Activated naive CD4-positive, alpha-beta T cell (primary cell): ENCODE measurements around the gene GRAMD1C.
A peak's percentile ranks its signal among the peaks of the same experiment; 100 is the strongest.

Experiments
- DNase-seq, 4 experiments: peaks; one replicate each; lab custom pipeline; 2025; lab: John Stamatoyannopoulos, UW

Gene GRAMD1C

DNA sequence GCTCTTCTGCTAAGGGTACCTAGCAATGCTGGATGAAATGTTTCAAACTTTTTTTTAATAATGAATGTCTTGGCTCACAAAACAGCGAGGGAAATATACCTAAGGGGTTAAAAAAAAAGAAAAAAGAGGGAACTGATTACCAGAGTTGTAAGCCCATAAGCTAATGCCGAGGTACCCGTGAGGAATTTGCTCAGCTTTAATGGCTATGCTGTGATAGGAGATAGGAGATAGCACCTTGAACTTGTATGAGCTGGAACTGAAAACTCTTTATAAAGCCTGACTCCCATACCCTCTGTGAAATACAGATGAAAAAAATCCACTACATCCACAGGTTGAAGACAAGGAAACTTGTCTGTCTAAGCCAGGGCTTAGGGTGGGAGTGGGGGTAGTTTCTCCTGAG, 13.9 kb downstream of the GRAMD1C start:
- no peak for DNase-seq

DNA sequence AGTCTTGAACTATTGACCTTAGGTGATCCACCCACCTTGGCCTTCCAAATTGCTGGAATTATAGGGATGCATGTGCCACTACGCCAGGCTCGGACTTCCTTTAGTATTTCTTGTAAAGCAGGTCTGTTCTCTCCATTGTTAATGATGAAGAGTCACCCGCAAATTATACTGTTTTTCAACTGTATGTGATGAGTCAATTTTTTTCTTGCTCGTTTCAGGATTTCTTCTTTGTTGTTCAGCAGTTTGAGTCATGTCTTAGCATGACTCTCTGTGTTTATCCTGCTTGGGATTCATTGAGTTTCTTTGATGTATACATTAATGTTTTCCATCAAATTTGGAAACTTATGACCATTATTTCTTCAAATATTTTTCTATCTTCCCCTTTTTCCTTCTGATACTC, 28.9 kb downstream of the GRAMD1C start:
- no peak for DNase-seq

DNA sequence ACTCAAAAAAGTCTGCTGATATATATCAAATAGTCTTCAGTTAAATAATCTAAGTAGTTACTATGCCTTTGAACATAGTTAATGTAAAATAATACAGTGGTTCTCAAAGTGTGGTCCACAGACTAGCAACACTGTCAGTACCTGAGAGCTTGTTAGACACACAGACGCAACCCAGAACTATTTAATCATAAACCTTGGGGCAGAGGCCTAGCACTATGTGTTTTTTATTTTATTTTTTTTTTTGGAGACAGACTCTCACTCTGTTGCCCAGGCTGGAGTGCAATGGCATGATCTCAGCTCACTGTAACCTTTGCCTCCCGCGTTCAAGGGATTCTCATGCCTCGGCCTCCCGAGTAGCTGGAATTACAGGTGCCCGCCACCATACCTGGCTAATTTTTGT, 34.7 kb downstream of the GRAMD1C start:
- no peak for DNase-seq

DNA sequence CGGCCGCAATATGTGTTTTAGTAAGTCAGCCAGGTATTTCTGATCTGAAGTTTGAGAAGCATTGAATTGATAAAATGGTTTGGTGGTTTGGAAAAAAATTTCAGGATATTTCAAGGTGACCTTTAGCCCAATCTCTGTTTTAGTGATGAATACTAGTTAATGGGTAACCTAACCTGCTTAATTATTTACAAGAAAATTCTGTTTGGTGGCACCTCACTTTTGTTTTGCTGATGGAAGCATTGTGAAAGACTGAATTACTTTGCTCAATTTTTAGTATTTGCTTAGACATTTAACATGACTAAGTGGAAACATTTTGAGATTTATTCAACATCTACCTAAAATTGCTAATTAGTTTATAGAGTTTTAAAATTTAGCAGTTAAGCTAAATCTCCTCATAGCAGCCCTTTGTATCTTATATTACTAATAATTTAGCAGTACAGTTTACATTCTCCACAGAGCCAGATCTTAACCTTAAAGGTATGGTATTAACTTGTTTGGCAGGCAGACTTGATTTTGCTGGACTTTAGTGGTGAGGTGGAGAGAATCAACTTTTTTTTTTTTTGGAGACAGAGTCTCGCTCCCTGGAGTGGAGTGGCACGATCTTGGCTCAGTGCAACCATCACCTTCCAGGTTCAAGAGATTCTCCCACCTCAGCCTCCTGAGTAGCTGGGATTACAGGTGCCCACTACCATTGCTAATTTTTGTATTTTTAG, 35.4 kb downstream of the GRAMD1C start:
- no peak for DNase-seq

DNA sequence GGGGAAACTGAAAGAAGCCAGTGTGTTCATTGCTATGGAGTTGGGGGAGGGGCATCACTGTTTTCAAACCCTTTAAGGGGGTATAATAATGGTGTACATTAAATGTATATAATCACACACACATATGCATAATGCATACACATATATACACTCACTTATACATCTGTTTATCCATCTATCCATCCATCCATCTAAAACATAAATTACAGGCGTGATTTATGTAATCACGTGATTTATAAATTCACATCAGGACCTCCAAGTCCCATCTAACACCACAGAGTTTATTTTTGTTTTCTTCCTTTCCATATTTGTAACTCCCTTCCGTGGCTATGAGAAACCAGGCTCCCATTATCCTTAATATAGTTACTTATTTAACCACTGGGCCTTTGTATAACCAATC, 39.8 kb downstream of the GRAMD1C start:
- no peak for DNase-seq

DNA sequence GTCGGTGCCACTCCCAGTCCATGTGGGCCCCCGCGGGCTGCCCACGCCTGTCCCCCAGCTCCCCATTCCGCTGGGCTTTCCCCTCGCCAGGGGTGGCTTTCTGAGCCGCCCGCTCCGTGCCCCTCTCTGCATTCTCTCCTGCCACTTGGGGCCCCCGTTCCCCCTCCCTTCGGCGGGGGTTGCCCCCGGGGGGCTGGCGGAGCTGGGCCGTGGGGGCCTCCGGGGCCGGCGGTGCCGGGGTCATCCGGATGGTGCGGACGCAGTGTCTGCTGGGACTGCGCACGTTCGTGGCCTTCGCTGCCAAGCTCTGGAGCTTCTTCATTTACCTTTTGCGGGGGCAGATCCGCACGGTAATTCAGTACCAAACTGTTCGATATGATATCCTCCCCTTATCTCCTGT, 46.5 kb downstream of the GRAMD1C start:
- DNase-seq, result no peak

DNA sequence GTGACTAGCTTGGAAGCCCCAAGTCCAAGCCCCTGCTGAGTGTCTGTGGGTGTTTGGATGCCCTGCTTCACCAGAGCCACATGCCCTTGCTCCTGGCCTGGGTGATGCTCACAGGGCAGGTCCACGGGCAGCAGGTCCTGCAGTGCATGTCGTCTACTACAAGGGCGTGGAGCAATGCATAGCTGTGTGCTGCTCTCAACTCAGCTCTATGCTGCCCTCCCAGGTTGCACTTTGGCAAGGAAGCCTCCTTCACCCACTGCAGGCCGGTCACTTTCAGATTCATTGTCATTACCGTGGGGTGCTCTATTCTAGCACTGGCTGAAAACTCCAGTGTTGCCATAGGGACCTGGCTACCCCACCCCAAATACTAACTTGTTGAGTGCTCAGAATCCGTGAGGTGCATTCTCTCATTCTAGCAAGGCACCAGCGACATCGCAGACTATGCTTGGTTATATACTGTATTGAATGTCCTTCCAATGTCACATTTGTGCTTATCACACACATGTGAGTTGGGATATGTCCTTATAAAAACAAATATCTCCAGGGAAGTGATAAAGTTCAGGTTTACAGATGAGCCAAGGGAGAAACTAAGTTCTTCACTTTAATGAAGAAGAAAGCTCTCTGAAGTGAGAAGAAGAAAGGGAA, 51.8 kb downstream of the GRAMD1C start:
- DNase-seq, result no peak

DNA sequence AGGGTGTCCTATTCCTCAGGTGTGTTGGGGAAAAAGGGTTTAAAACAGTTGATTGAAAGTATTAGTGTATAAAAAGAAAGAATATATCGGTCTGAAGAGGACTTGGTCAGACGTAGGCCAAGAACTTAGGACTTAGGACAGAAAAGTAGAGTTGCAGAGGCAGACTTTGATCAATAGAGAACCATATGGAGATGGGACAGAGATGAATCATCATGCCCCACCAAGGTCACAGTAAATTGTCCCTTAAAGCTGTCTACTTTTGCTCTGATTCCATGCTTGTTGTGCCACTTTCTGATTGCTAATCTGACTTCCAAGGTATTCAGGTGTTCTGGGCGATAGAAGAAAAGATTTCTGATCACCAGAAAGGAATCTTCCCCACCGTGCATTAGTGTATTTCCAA, 56.3 kb downstream of the GRAMD1C start:
- DNase-seq, result no peak

DNA sequence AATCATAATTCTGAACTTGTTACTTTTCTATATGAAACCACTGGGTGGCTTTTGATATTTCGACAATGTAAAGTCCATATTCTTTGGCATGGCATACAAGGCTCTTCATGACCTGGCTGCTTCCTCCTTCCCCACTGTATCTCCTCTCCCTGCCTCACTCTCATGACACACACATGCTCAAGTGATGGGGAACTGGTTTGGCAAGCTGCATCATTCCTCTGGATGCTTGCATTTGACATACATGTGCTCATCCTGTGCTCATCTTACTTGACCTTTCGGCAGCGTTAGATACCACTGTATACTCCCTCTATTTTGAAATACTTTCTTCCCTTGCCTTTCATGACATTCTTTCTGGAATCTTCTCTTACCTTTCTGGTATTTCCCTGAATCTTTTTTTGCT, 57.4 kb downstream of the GRAMD1C start:
- DNase-seq, result no peak

DNA sequence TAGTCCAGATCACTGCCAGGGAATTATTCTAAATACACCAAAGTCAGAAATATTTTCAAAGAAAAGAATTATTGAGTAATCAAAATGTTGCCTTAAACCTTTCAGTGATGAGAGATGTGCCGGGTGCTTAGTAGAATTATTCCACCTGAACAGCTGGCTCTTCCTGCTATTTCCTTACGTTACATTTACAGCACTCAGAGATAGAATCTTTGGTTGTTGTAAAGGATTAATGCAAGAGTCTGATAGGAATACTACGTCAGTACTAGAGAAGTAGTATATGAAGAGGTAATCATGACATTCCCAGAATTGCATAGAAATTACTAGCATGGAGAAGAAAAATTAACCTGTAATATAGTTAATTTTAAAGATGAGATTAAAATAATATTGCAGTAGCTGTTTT, 58.3 kb downstream of the GRAMD1C start:
- no peak for DNase-seq

DNA sequence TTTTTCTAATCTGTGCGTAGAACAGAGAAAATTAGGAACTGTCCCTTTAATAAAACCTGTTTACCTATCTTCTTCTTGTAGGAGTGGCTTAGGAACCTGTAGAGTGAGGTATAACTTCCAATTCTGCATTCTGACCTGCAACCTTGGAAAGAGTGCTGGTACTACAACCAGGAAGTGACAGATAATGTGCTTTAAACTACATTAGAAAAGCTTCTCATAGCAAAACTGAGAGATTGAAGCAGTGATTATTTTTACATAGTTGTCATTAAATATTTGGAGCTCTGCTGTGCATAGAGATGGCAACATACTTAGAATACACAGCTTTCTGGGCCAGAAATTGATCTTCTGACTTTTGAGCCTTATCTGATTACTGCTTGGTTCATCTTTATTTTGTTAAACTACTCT, 58.8 kb downstream of the GRAMD1C start:
- no peak for DNase-seq

DNA sequence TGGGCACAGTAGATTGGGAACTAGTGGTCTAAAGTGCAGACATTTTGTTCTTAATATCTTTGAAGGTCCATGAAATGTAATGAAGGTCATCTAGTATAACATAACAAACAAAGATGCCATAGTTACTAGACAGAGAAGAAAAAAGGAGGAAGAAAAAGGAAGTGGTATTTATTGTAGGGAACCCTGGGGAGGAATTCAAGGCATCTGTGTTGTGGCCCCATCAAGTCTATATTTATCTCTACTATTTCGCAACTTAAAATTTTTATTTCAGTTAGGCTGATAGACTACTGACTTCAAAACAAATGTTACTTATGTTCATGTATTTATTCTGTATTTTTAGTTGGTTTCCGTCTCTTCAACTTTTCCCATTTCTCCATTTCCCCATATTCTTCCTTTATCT, 60.3 kb downstream of the GRAMD1C start:
- no peak for DNase-seq

DNA sequence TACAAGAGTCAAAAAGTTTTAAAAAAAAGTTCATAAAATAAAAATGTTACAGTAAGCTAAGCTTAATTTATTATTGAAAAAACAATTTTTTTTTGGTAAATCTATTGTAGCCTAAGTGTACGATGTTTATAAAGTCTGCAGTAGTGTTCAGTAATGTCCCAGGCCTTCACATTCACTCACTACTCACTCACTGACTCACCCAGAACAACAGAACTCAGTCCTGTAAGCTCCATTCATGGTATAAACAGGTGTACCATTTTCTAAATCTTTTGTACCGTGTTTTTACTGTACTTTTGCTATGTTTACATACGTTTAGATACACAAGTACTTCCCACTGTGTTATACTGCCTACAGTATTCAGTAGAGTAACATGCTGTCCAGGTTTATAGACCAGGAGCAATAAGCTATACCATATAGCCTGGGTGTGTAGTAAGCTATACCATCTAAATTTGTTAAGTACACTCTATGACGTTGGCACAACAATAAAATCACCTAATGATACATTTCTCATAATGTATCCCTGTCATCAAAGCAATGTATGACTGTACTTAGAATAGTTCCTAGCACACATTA, 68.1 kb downstream of the GRAMD1C start:
- no peak for DNase-seq

DNA sequence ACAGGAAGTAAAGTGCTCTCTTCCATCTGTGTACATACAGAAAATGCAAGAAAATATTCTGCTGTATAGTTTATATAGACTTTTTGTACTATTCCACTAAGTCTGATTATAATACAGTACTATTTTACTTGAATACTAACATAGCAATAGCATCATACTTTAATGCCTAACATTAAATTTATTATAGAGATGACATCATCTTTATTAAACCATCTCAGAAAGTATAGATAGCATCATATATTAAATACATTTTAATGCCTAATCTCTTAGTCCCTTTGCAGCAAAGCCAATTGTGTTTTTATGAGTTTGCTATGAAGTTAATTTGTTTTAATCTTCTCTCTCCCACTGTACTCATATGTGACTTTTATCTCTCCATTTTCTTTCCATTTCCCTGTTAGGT, 69.5 kb downstream of the GRAMD1C start:
- DNase-seq, result no peak

DNA sequence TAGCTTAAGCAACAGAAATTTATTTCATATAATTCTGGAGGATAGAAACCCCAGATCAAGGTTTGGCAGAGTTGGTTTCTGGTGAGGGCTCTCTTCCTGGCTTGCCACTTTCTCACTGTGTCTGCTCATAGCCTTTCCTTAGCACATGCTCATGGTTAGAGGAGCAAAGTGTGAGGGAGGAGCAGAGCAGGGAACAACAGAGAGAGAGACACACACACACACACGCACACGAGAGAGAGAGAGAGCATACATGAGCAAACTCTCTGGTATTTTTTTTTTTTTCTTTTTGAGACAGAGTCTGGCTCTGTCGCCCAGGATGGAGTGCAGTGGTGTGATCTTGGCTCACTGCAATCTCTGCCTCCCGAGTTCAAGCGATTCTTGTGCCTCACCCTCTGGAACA, 72.4 kb downstream of the GRAMD1C start:
- no peak for DNase-seq

DNA sequence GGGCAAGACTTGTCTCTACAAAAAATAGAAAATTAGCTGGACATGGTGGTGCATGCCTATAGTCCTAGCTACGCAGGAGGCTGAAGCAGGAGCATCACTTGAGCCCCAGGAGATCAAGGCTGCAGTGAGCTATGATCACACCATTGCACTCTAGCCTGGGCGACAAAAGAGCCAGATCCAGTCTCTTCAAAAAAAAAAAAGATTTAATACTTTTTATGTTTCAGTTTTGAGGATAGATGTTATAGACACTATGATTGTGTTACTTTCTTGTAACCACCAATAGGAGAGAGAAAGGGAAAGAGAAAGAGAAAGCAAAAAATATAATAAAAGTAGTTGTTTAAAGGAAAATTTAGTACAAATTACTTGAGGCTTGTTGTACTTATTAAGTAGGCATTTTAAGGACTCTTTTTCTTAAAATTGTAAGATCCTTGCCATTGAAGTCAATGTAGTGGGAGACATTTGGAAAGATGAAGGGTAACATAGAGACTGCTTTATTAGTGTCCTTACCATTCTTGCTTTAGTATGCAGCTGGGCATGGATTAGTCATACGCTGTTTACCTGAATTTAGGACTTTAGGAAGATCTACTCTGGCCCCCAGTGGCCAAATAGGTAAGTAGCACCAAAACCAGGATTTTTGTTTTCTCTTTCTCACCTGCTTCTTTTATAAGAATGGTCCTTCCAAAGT, 74.1 kb downstream of the GRAMD1C start:
- DNase-seq, result no peak

DNA sequence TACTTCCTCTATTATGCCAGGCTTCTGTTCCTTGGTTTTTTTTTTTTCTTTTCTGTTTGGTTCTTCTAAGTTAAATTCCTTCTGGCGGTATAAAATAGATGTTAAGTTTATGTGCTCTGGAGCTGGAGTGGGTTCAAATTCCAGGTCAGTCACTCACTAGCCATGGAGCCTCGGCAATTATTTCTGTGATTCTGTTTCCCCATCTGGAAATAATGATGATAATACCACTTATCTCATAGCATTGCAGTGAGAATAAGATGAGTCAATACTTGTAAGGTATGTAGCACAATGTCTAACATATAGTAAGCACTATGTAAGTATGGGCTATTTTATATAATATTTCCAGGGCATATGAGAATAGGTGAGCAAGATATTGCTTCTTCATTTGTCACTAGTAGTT, 76.1 kb downstream of the GRAMD1C start:
- no peak for DNase-seq

DNA sequence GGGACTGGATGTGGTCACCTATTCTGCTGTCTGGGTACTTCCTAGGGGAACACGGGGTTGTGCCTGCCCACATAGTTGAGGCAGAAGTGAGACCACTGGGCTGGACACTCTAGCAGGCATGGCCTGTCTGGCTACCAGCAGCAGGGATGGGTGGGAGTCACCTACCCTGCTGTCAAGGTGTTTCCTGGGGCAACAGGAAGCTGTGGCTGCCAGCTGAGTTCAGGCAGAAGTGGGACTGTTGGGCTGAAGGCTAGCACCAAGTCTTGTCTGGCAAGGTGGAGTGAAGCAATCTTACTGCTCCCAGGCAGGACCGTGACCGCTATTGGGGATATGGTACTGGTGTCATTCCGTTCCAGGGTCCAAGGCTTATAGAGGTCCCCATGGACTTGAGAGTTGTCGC, 89.0 kb downstream of the GRAMD1C start:
- no peak for DNase-seq

DNA sequence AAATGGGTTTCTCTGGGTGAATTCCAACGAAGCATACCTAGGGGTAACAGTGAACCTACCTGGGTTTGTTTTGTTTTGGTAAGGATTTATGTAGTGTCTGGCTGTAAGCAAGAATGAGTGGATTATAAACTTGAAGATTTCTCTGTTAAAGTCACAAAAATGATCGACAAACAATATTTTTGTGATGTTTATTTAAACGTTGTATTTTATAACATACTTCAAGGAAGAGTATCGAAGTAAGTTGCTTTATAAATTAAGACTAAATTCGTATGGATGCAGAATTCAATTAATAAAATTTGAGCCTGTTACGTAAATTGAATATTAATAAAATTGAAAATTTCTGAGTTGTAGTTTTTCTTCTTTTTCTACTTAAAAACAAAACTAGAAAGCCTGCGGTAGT, 108.2 kb downstream of the GRAMD1C start:
- DNase-seq, result no peak

DNA sequence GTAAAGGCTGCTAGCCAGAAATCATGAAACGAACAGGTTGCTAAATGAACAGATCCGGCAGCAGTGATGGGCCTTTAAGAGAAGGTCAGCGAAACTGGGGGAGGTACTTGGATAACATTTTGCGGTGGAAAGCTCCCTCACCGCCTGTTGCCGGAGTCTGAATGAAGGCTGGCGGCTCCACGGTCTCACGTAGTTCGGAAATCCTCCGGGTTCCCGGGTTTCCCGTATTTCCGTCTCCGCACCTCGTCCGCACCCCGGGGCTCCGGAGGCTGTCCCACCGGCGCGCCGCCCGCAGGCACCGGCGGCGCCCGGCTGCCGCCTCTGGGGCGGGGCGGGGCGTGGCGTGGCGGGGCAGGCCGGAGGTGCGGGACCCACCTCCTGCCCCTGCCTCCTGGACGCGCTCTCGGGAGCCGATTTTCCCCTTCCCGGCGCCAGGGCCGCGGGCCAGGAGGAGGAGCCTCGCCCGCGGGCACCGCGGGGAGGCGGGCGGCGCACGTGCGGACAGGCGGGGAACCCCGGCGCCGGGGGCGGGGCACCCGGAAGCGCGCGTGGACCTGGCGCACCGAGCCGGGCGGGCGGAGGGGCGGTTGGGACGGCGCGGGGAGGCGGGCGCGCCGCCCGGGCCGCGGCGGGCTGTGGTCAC, 108.9 kb downstream of the GRAMD1C start, which contains the start of gene ZDHHC23:
TSS of gene ZDHHC23 (plus strand) at position 642 of the 643 bp plus-strand sequence. CDS start 790 bp downstream, outside the sequence.
- DNase-seq, result peak; percentile 10 to 53 (median 22)

DNA sequence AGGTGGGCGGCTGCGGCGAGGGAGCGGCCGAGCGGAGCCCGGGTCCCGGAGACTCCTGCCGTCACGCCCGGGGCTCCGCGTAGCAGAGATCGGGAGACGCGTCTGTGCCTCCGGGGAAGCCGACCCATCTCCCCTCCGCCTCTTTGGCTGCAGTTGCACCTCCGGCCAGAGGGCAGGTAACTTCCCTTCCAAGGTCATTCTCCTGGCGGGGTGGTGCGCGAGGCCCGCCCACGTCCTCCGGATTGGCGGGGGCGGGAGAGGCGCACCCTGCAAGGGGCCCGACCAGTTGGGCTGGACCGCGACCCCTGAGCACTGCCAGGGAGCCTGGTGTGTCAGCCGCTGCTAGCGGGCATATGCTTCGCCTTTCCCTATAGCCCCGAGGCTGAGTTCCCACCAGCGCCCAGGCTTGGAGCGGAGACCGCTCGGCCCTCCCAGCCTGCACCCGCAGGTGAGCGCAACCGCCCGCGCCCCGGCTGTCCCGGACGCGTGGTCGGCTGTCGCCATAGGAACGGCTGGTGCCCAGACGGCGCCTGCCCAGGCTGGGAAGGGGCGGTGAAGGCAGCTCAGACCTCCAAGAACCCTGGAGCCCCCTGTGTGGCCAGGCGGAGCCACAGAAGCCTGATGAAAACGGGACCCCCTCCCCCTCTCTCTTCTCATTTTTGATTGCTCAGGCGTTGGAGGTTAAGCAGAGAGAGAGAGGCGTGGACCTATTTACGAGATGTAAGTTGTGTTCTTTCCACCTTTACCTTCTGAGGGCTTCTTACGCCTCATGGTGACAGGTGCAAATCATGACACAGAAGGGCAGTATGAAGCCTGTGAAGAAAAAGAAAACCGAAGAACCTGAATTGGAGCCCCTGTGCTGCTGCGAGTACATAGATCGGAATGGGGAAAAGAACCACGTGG, 109.7 kb downstream of the GRAMD1C start:
- peak in 2 of 4 experiments; percentile 1 to 33 for DNase-seq
